Adrenal gland (tissue), 5 donors: ENCODE data around the gene TSPAN15.

Experiments
- POLR2A ChIP-seq, 2 donors: fragments of 450-650 bp; IDR thresholded peaks; one replicate each; pipeline ENCODE4 v1.6.1; 2017; ENCODE audit warnings: antibody characterized with exemption in 2 of 2, mild to moderate bottlenecking in 2 of 2, moderate library complexity in 1 of 2
- TF ChIP-seq, protein P1 (sequence below), 6 experiments: fragments of 450-650 bp in 4 of 6; fragments of 200-600 bp in 2 of 6; sonication (generic) in 1 of 6; IDR thresholded peaks; 1 replicate in 5 of 6; 2 replicates in 1 of 6; pipeline versions ENCODE4 v1.5.1 to v1.8.0; 2016 to 2021; ENCODE audit warnings: antibody characterized with exemption in 6 of 6, mild to moderate bottlenecking in 2 of 6, moderate library complexity in 1 of 6
- donor health status: DM: no; HTN: no; CAD: no.

DNA sequence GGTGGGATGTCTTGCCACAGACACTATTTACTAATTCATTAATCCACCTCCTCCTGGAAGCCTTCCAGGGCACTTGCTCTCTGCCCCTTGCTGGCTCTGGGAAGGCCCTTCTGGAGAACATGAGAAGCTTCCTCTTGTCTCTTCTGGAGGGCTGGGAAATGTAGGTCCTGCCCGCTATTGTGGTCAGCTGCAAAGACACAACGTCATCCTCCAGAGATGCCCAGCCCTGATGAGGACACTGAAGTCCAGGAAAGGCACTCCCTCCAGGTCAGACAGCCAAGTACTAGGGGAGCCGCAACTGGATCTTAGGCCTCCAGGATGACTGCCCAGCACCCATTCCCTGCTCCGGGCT is 24.9 kb upstream of the TSPAN15 start:
- TF ChIP-seq, protein P1, sequence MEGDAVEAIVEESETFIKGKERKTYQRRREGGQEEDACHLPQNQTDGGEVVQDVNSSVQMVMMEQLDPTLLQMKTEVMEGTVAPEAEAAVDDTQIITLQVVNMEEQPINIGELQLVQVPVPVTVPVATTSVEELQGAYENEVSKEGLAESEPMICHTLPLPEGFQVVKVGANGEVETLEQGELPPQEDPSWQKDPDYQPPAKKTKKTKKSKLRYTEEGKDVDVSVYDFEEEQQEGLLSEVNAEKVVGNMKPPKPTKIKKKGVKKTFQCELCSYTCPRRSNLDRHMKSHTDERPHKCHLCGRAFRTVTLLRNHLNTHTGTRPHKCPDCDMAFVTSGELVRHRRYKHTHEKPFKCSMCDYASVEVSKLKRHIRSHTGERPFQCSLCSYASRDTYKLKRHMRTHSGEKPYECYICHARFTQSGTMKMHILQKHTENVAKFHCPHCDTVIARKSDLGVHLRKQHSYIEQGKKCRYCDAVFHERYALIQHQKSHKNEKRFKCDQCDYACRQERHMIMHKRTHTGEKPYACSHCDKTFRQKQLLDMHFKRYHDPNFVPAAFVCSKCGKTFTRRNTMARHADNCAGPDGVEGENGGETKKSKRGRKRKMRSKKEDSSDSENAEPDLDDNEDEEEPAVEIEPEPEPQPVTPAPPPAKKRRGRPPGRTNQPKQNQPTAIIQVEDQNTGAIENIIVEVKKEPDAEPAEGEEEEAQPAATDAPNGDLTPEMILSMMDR (IDR thresholded peaks at IDR 0.05), result no peak
- TF ChIP-seq POLR2A (IDR thresholded peaks at IDR 0.05), result no peak
